ENCODE data around the gene B3GNT9.

DNA sequence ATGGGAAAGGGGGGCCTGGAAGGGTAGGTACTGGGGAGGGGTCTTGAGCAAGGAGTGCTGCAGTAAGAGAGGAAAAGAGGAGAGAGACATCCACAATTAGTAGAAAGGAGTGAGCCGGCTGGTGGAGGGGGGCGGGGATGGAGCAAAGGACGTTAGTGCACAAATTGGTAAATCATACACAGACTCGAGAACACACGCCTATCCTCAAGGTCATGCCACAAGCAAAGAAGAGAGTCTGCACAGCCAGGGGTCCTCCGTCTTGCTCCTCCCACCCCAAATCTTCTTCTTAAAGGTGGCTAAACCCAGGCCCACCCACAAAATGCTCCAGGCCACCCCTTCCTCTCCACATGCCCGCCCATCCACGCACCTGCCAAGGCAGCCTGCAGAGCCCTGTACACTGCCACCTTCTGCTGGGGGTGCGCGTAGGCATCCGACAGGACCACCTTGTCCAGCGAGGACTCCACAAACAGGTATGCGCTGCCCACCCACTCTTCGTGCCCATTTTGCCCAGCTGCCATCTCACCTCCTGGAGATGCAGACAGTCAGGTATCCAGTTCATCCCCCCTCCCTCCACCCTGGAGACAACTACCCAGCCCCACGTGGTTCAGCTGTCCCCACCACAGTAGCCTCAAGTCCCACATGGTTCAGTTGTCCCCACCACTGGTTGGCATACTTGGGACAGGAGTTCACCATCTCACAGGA lies 5.5 kb upstream of the B3GNT9 start:
- TF ChIP-seq CTCF (IDR thresholded peaks at IDR 0.05): no peak
- TF ChIP-seq ZFX (IDR thresholded peaks at IDR 0.05; ENCODE audit: borderline replicate concordance): no peak

All from 22Rv1 (cell line).